K562 (cell line): ENCODE results near the gene GINS2. TPM values are rescaled to one million over a fixed set of nuclear protein-coding genes. Genes with fewer than 3 reads are reported as not detected.

Experiments
- ATAC-seq: fragments of 200-7000 bp; cut with Tn5 transposase; 3 replicates; pipeline ENCODE4 v1.9.1; 2020; ENCODE audit warnings: moderate library complexity
- BruUV-seq: library from RNA; stranded (reverse); fragments of 400-500 nt; replicated peaks from 2 replicates; lab custom pipeline; 2021; lab: Mats Ljungman, UMichigan
- CTCF ChIA-PET: fragments of 300-600 bp; formaldehyde crosslinking; extraction: SDS; loops from one replicate; lab custom pipeline; 2021; ENCODE audit warnings: low intra/inter-chr PET ratio; lab: Yijun Ruan, JAX
- POLR2A ChIA-PET: fragments of 300-600, 350-650 bp; sonication (Branson Sonifier 250); formaldehyde crosslinking; extraction: SDS; loops from one replicate; lab custom pipeline; 2021; ENCODE audit warnings: antibody characterized with exemption, inconsistent platforms; lab: Yijun Ruan, JAX
- DNase-seq, 4 experiments: peaks; one replicate each; pipeline versions ENCODE4 v3.0.0 to v3.0.0-alpha.2; 2011 to 2018; ENCODE audit warnings: low spot score in 3 of 4, mixed read lengths in 3 of 4; ENCODE audit errors: extremely low read depth in 1 of 4
- FAIRE-seq: peaks from 2 replicates; lab custom pipeline; 2011; peaks lifted over from hg19 to GRCh38; lab: Jason Lieb, UNC
- H2AFZ ChIP-seq: 2 replicates; pipeline ENCODE4 v1.6.0; 2011; ENCODE audit warnings: low read depth, low read length, control low read depth, inconsistent platforms
- H3K27ac ChIP-seq: fragments of 200-600 bp; 3 replicates; pipeline ENCODE4 v1.8.0; 2011; ENCODE audit warnings: low read depth, mild to moderate bottlenecking, control low read depth, inconsistent platforms, low read length, moderate library complexity, mixed read lengths; ENCODE audit errors: extremely low read depth
- H3K27me3 ChIP-seq, 2 experiments: fragments of 300-600 bp in 1 of 2; 2 replicates in 1 of 2; 3 replicates in 1 of 2; pipeline versions ENCODE4 v1.6.0 to v1.8.0; 2011; ENCODE audit warnings: inconsistent platforms in 2 of 2, low read length in 2 of 2, mild to moderate bottlenecking in 1 of 2, mixed read lengths in 1 of 2, moderate library complexity in 1 of 2; ENCODE audit not compliant: control insufficient read depth in 2 of 2, insufficient read depth in 2 of 2
- H3K36me3 ChIP-seq: fragments of 300-600 bp; 3 replicates; pipeline ENCODE4 v1.8.0; 2011; ENCODE audit warnings: mild to moderate bottlenecking, low read length, inconsistent platforms; ENCODE audit not compliant: control insufficient read depth, insufficient read depth
- H3K4me1 ChIP-seq, 2 experiments: fragments of 200-600 bp in 1 of 2; replicated peaks in 1 of 2; 2 replicates in 1 of 2; 3 replicates in 1 of 2; pipeline versions ENCODE4 v1.5.1 to v1.8.0; 2011; ENCODE audit warnings: inconsistent platforms in 2 of 2, low read length in 2 of 2, mild to moderate bottlenecking in 1 of 2, mixed read lengths in 1 of 2, moderate library complexity in 1 of 2; ENCODE audit not compliant: control insufficient read depth in 2 of 2, insufficient read depth in 2 of 2
- H3K4me2 ChIP-seq: 2 replicates; pipeline ENCODE4 v1.6.1; 2011; ENCODE audit warnings: low read length, control low read depth, inconsistent platforms, mixed read lengths; ENCODE audit not compliant: insufficient read depth
- H3K4me3 ChIP-seq: fragments of 200-600 bp; sonication (generic), shearing (Covaris generic); 2 replicates; pipeline ENCODE4 v1.5.1; 2016; ENCODE audit warnings: control low read depth, inconsistent platforms
- H3K79me2 ChIP-seq: fragments of 200-600 bp; 3 replicates; pipeline ENCODE4 v1.8.0; 2011; ENCODE audit warnings: low read length, inconsistent platforms; ENCODE audit not compliant: control insufficient read depth, insufficient read depth
- H3K9ac ChIP-seq, 2 experiments: 2 replicates each; pipeline versions ENCODE4 v1.6.0 to v1.6.1; 2011; ENCODE audit warnings: low read depth in 2 of 2, low read length in 2 of 2, control low read depth in 1 of 2, inconsistent platforms in 1 of 2, mild to moderate bottlenecking in 1 of 2, mixed read lengths in 1 of 2; ENCODE audit not compliant: insufficient read depth in 1 of 2
- H3K9me1 ChIP-seq: one replicate; pipeline ENCODE4 v1.6.0; 2011; ENCODE audit warnings: inconsistent platforms, mild to moderate bottlenecking, low read length, moderate library complexity; ENCODE audit not compliant: control insufficient read depth, insufficient read depth
- H3K9me3 ChIP-seq: replicated peaks from 2 replicates; pipeline ENCODE4 v1.5.1; 2011; ENCODE audit warnings: low read depth, low read length, inconsistent platforms; ENCODE audit not compliant: control insufficient read depth, insufficient read depth
- H4K20me1 ChIP-seq: replicated peaks from 2 replicates; pipeline ENCODE4 v1.6.1; 2011; ENCODE audit warnings: low read length, inconsistent platforms, mixed read lengths; ENCODE audit not compliant: control insufficient read depth, insufficient read depth
- BCLAF1 ChIP-seq, 2 experiments: fragments of 450-650 bp in 1 of 2; IDR thresholded peaks; 2 replicates each; pipeline ENCODE4 v1.6.1; 2011 to 2017; ENCODE audit warnings: low read depth in 2 of 2, antibody characterized with exemption in 1 of 2, borderline replicate concordance in 1 of 2, low read length in 1 of 2, mild to moderate bottlenecking in 1 of 2, mixed read lengths in 1 of 2; ENCODE audit not compliant: control insufficient read depth in 1 of 2
- GTF3C2 ChIP-seq: IDR thresholded peaks from 3 replicates; pipeline ENCODE4 v1.6.1; 2011; ENCODE audit warnings: borderline replicate concordance, mild to moderate bottlenecking, moderate library complexity; ENCODE audit not compliant: insufficient read length; ENCODE audit errors: extremely low read depth
- HDAC3 ChIP-seq: fragments of 450-650 bp; IDR thresholded peaks from 2 replicates; pipeline ENCODE4 v1.6.1; 2018; ENCODE audit warnings: borderline replicate concordance, mild to moderate bottlenecking, moderate library complexity; ENCODE audit not compliant: partially characterized antibody
- KDM5B ChIP-seq: fragments of 200-600 bp; sonication (generic); IDR thresholded peaks from 2 replicates; pipeline ENCODE4 v1.6.1; 2012; ENCODE audit warnings: low read depth, mild to moderate bottlenecking, moderate library complexity, low read length, control low read depth, inconsistent platforms; ENCODE audit not compliant: insufficient replicate concordance
- PHF8 ChIP-seq: fragments of 200-600 bp; sonication (generic); IDR thresholded peaks from 2 replicates; pipeline ENCODE4 v1.6.1; 2012; ENCODE audit warnings: mixed run types, mild to moderate bottlenecking, inconsistent platforms, low read length, moderate library complexity, borderline replicate concordance
- PRPF4 ChIP-seq: fragments of 200-400 bp; formaldehyde crosslinking; IDR thresholded peaks from one replicate; pipeline ENCODE4 v1.6.1; 2017; ENCODE audit warnings: low read length, low read depth, mild to moderate bottlenecking; ENCODE audit not compliant: insufficient read depth, poor library complexity, severe bottlenecking
- THRA ChIP-seq: fragments of 450-650 bp; IDR thresholded peaks from 2 replicates; pipeline ENCODE4 v1.6.1; 2017; ENCODE audit warnings: mild to moderate bottlenecking, moderate library complexity
- TRIM24 ChIP-seq, 2 experiments: fragments of 450-650 bp; IDR thresholded peaks; 2 replicates each; pipeline ENCODE4 v1.6.1; 2016
- WGBS: fragments of 100-300 bp; shearing (Covaris generic); methylation state at CpG from one replicate; pipeline ENCODE4 v1.1.6; 2016; ENCODE audit warnings: low coverage, mixed read lengths; ENCODE audit not compliant: insufficient coverage; ENCODE audit errors: missing lambda C conversion rate; 5-methylcytosine and 5-hydroxymethylcytosine counted together
- in situ Hi-C: fragments of 300-500 bp; cut with MboI; formaldehyde crosslinking; loops from 4 replicates; pipeline ENCODE4 v1.15.0; 2018; ENCODE audit warnings: inconsistent platforms, mixed read lengths
- intact Hi-C: fragments of 100-400 bp; cut with micrococcal nuclease; formaldehyde crosslinking; loops from 2 replicates; pipeline ENCODE4 v1.14.2; 2022
- polyA plus RNA-seq, 8 experiments: library from polyadenylated mRNA; depleted of rRNA in 4 of 8; stranded (reverse) in 5 of 8; unstranded in 3 of 8; fragments of >200 nt; fragmentation: Nextera tagmentation in 2 of 8; fragmentation: Illumina TruSeq in 1 of 8; extraction: Ambion mirVana in 2 of 8; extraction: Trizol in 1 of 8; gene quantifications; 2 replicates each; pipeline versions ENCODE4 v1.2.1 to v1.2.3, GENCODE V29; 2011 to 2014; ENCODE audit warnings: inconsistent platforms in 1 of 8, missing spikeins in 1 of 8
- total RNA-seq, 7 experiments: library from RNA; depleted of rRNA in 6 of 7; stranded (reverse); fragments of >200 nt in 6 of 7; fragmentation: Illumina TruSeq in 2 of 7; extraction: Trizol in 2 of 7; gene quantifications; 2 replicates each; pipeline versions ENCODE4 v1.2.1 to v1.2.3, GENCODE V29; 2011 to 2021; ENCODE audit warnings: low replicate concordance in 1 of 7

GINS2 gene
- total and polyA plus RNA-seq, 9 of the 15 experiments (the other 6 are each of a cell fraction or from before 2014, with no cell fraction given) = 40.4 to 76.2 (median 44.6) TPM

GRCh38 chr16:85689950-85690320 is 1.2 kb upstream of the GINS2 start:
- H3K4me3 ChIP-seq = no peak overlapping the region
- no peaks in the 10 kb centered on the region for H3K9me3 ChIP-seq
- peak overlapping the region in 1 of 2 experiments; percentile 69; a peak in 2 of 4 replicates for H3K9ac ChIP-seq
- CTCF ChIA-PET = no interaction called here
- no peak for ATAC-seq
- no peak for DNase-seq
- no peak overlapping the region for H2AFZ ChIP-seq
- H3K27ac ChIP-seq = no peak overlapping the region
- in situ Hi-C loops = no loop called here
- FAIRE-seq = no peak
- peaks cover 3% of the 10 kb centered on the region for H3K9me1 ChIP-seq
- intact Hi-C loops = no loop called here
- H4K20me1 ChIP-seq = peaks cover 14% of the 10 kb centered on the region; the same call in 1 of the 2 replicates
- peaks cover 0 to 4% of the 10 kb centered on the region in 2 experiments; a peak in 3 of 5 replicates for H3K27me3 ChIP-seq
- TF ChIP-seq HDAC3 (no peak), BCLAF1 (IDR thresholded peaks at IDR 0.05; ENCODE audit: borderline replicate concordance in 1 of 2, control insufficient read depth in 1 of 2, low read depth in 2 of 2, low read length in 1 of 2) (no peak), KDM5B (no peak), GTF3C2 (no peak), PHF8 (no peak), THRA (no peak), PRPF4 (no peak), TRIM24 (IDR thresholded peaks at IDR 0.05) (no peak)
- H3K36me3 ChIP-seq = peaks cover 25% of the 10 kb centered on the region; the same call in 2 of the 3 replicates
- H3K79me2 ChIP-seq = peaks cover 38% of the 10 kb centered on the region
- POLR2A ChIA-PET = interaction anchor here (0.6 to 1.5 kb wide), 7 partner anchors 10 to 55 kb away, joined by 3 to 5 read pairs (median 3); no protein-coding TSS in a partner anchor
- peaks cover 17 to 33% of the 10 kb centered on the region in 2 experiments; a peak in 4 of 5 replicates for H3K4me1 ChIP-seq
- H3K4me2 ChIP-seq = no peak overlapping the region
- 59% methylated on average over 8 of the region's 9 CpGs for WGBS
- no TSS peak for BruUV-seq
